Iris pigment epithelial cell (primary cell): ENCODE data around the gene CHID1.

Experiments
- DNase-seq: peaks from one replicate; pipeline ENCODE4 v3.0.0-alpha.2; 2011; ENCODE audit warnings: low read depth

The CHID1 gene

GRCh38 chr11:849951-850774, 60.4 kb downstream of the CHID1 start:
- no peak for DNase-seq

- DNase-seq = no peak
Measured at GRCh38 chr11:849104-849824, 61.3 kb downstream of the CHID1 start.

- DNase-seq = no peak
Measured at GRCh38 chr11:848380-848931, 62.2 kb downstream of the CHID1 start.

GRCh38 chr11:847876-848275, 62.7 kb downstream of the CHID1 start:
- no peak for DNase-seq

GRCh38 chr11:846496-847098, 64.0 kb downstream of the CHID1 start:
- no peak for DNase-seq

- DNase-seq = no peak
Measured at GRCh38 chr11:845872-846495, 64.6 kb downstream of the CHID1 start.

- DNase-seq = peak; percentile 82
Measured at GRCh38 chr11:844693-845644, 65.6 kb downstream of the CHID1 start.

- DNase-seq = peak; percentile 89
Measured at GRCh38 chr11:843818-844692, 66.6 kb downstream of the CHID1 start.

- no peak for DNase-seq
Measured at GRCh38 chr11:843086-843734, 67.4 kb downstream of the CHID1 start.

- peak; percentile 91 for DNase-seq
Measured at GRCh38 chr11:842370-843002, 68.1 kb downstream of the CHID1 start, which contains the start of the genes POLR2L and TSPAN4. Gene POLR2L, minus strand, starts transcription at chr11:842529. Its CDS starts 21 bp downstream, at chr11:842508. Gene TSPAN4, plus strand, starts transcription at chr11:842852. Its CDS starts 7,453 bp downstream, at chr11:850305.

- no peak for DNase-seq
Measured at GRCh38 chr11:841981-842369, 68.6 kb downstream of the CHID1 start.

- no peak for DNase-seq
Measured at GRCh38 chr11:839875-840617, 70.6 kb downstream of the CHID1 start.

- DNase-seq = no peak
Measured at GRCh38 chr11:839280-839623, 71.4 kb downstream of the CHID1 start.

GRCh38 chr11:838441-839279, 72.0 kb downstream of the CHID1 start:
- DNase-seq = no peak

GRCh38 chr11:837990-838307, 72.7 kb downstream of the CHID1 start:
- DNase-seq = no peak

- DNase-seq = no peak
Measured at GRCh38 chr11:837189-837989, 73.2 kb downstream of the CHID1 start.

- DNase-seq = no peak
Measured at GRCh38 chr11:836700-837099, 73.9 kb downstream of the CHID1 start.
